Liver (tissue), 6 donors: ENCODE data around the gene CSKMT. TPM values are rescaled to one million over a fixed set of nuclear protein-coding genes. Genes with fewer than 3 reads are reported as not detected.

Experiments used
- MAX ChIP-seq: IDR thresholded peaks from 2 replicates; pipeline ENCODE4 v1.6.1; 2016; ENCODE audit warnings: antibody characterized with exemption
- RAD21 ChIP-seq, 2 donors: IDR thresholded peaks; 2 replicates each; pipeline ENCODE4 v1.6.1; 2016; ENCODE audit warnings: antibody characterized with exemption in 2 of 2, mild to moderate bottlenecking in 2 of 2
- TAF1 ChIP-seq: conservative IDR thresholded peaks from 2 replicates; pipeline ENCODE4 v1.6.1; 2016; ENCODE audit warnings: antibody characterized with exemption, mild to moderate bottlenecking
- ZBTB33 ChIP-seq: IDR thresholded peaks from 2 replicates; pipeline ENCODE4 v1.6.1; 2016; ENCODE audit warnings: antibody characterized with exemption
- polyA plus RNA-seq, 2 donors: library from polyadenylated mRNA; stranded (reverse) in 1 of 2; unstranded in 1 of 2; fragments of 200-250 nt in 1 of 2; fragments of >200 nt in 1 of 2; fragmentation: Nextera tagmentation in 1 of 2; extraction: Ambion mirVana in 1 of 2; gene quantifications; one replicate each; pipeline versions ENCODE4 v1.2.1 to v1.2.3, GENCODE V29; 2013 to 2015
- small RNA-seq: library from RNA; depleted of rRNA; stranded (forward); fragments of <200 nt; gene quantifications from one replicate; pipeline ENCODE3, GENCODE V24; 2014
- total RNA-seq, 2 donors: library from RNA; depleted of rRNA; stranded (reverse); fragments of >200 nt; gene quantifications; one replicate each; pipeline ENCODE4 v1.2.3, GENCODE V29; 2014
- donor health status: healthy.
- donor health status: healthy.
- donor health status: healthy.

Gene CSKMT
- total and polyA plus RNA-seq, 4 donors = 1.8 to 2.5 (median 2.3) TPM

DNA sequence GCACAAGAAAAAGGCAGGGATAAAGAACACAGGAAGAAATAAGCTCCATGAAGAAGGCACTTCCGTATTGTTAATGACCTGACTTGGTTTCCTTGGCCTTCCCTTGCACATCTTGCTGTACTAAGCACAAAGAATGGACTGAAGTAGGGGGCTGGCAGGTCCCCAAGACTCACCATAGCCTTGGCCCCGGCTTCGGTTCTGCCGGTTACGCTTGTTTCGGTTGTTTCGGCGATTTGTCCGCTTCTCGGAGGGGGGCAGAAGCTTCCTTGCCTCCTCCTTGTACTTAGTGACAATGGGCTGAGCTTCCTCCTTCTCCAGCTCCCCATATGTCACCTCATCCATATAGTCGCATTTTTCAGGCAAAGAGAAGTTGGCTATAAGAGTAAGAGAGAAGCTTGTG lies 51.7 kb downstream of the CSKMT start (continued):
- TF ChIP-seq MAX (no peak), TAF1 (no peak), RAD21 (IDR thresholded peaks at IDR 0.05) (no peak), ZBTB33 (no peak)

Small RNA genes within 50 kb of the gene (small RNA-seq; reads per million reads assigned to genes)
- gene SNORA57 = not detected

Other genes with a start within 250 kb of the CSKMT start
- gene SCGB1A1, start 246.3 kb upstream of the CSKMT start, total RNA-seq = not detected
- gene SCGB1A1, start 246.3 kb upstream of the CSKMT start, polyA plus RNA-seq = not detected
- gene AHNAK, start 118.5 kb upstream of the CSKMT start, total RNA-seq = 100 to 1,000 TPM in 1 of 2 donors, 10 to 100 TPM in 1; 53.6 to 110 TPM
- gene AHNAK, start 118.5 kb upstream of the CSKMT start, polyA plus RNA-seq = 10 to 100 TPM; 22.6 to 22.7 TPM
- 100 to 1,000 TPM; 373 to 640 TPM for gene EEF1G, start 91.4 kb upstream of the CSKMT start, total RNA-seq
- gene EEF1G, start 91.4 kb upstream of the CSKMT start, polyA plus RNA-seq = 100 to 1,000 TPM; 251 to 566 TPM
- gene TUT1, start 73.8 kb upstream of the CSKMT start, total RNA-seq = 10 to 100 TPM in 1 of 2 donors, 1 to 10 TPM in 1; 5.6 to 12.1 TPM
- gene TUT1, start 73.8 kb upstream of the CSKMT start, polyA plus RNA-seq = 10 to 100 TPM; 15.2 to 15.8 TPM
- gene MTA2, start 63.4 kb upstream of the CSKMT start, total RNA-seq = 10 to 100 TPM; 43.1 to 55.3 TPM
- 10 to 100 TPM in 1 of 2 donors, 1 to 10 TPM in 1; 4.4 to 21.4 TPM for gene MTA2, start 63.4 kb upstream of the CSKMT start, polyA plus RNA-seq
- 10 to 100 TPM in 1 of 2 donors, 1 to 10 TPM in 1; 6.0 to 17.2 TPM for gene EML3, start 52.5 kb upstream of the CSKMT start, total RNA-seq
- 10 to 100 TPM in 1 of 2 donors, 1 to 10 TPM in 1; 9.9 to 19.3 TPM for gene EML3, start 52.5 kb upstream of the CSKMT start, polyA plus RNA-seq
- gene ROM1, start 52.1 kb upstream of the CSKMT start, total RNA-seq = 1 to 10 TPM in 1 of 2 donors, under 1 TPM in 1; 0.84 to 1.3 TPM
- gene ROM1, start 52.1 kb upstream of the CSKMT start, polyA plus RNA-seq = 1 to 10 TPM in 1 of 2 donors, under 1 TPM in 1; 0.86 to 3.9 TPM
- gene B3GAT3, start 43.3 kb upstream of the CSKMT start, total RNA-seq = 10 to 100 TPM; 13.1 TPM
- gene B3GAT3, start 43.3 kb upstream of the CSKMT start, polyA plus RNA-seq = 10 to 100 TPM; 22.5 to 29.2 TPM
- 100 to 1,000 TPM; 130 to 209 TPM for gene GANAB, start 18.7 kb upstream of the CSKMT start, total RNA-seq
- 100 to 1,000 TPM in 1 of 2 donors, 10 to 100 TPM in 1; 45.2 to 166 TPM for gene GANAB, start 18.7 kb upstream of the CSKMT start, polyA plus RNA-seq
- gene INTS5, start 12.0 kb upstream of the CSKMT start, total RNA-seq = 10 to 100 TPM; 12.7 to 17.5 TPM
- gene INTS5, start 12.0 kb upstream of the CSKMT start, polyA plus RNA-seq = 10 to 100 TPM in 1 of 2 donors, 1 to 10 TPM in 1; 6.5 to 14.6 TPM
- gene C11orf98, start 102 bp upstream of the CSKMT start, total RNA-seq = 10 to 100 TPM; 16.5 to 17.7 TPM
- gene C11orf98, start 102 bp upstream of the CSKMT start, polyA plus RNA-seq = 10 to 100 TPM; 43.8 to 49.9 TPM
- 1 to 10 TPM; 2.9 to 6.3 TPM for gene UQCC3, start 6.4 kb downstream of the CSKMT start, total RNA-seq
- gene UQCC3, start 6.4 kb downstream of the CSKMT start, polyA plus RNA-seq = 10 to 100 TPM in 1 of 2 donors, 1 to 10 TPM in 1; 7.0 to 12.2 TPM
- 1 to 10 TPM; 3.5 to 4.4 TPM for gene LBHD1, start 7.0 kb downstream of the CSKMT start, total RNA-seq
- 1 to 10 TPM; 1.6 to 3.4 TPM for gene LBHD1, start 7.0 kb downstream of the CSKMT start, polyA plus RNA-seq
- 10 to 100 TPM; 31.4 to 45.5 TPM for gene UBXN1, start 13.8 kb downstream of the CSKMT start, total RNA-seq
- 10 to 100 TPM; 36.8 to 45.7 TPM for gene UBXN1, start 13.8 kb downstream of the CSKMT start, polyA plus RNA-seq
- under 1 TPM in 1 of 2 donors, not detected in 1; 0.08 TPM for gene LRRN4CL, start 24.2 kb downstream of the CSKMT start, total RNA-seq
- under 1 TPM in 1 of 2 donors, not detected in 1; 0.06 TPM for gene LRRN4CL, start 24.2 kb downstream of the CSKMT start, polyA plus RNA-seq
- 10 to 100 TPM; 15.1 to 23.0 TPM for gene BSCL2, start 42.1 kb downstream of the CSKMT start, total RNA-seq
- 10 to 100 TPM; 34.5 to 40.0 TPM for gene BSCL2, start 42.1 kb downstream of the CSKMT start, polyA plus RNA-seq
- gene GNG3, start 42.4 kb downstream of the CSKMT start, total RNA-seq = under 1 TPM in 1 of 2 donors, not detected in 1; 0.19 TPM
- gene GNG3, start 42.4 kb downstream of the CSKMT start, polyA plus RNA-seq = not detected
- gene HNRNPUL2, start 62.1 kb downstream of the CSKMT start, total RNA-seq = 10 to 100 TPM; 14.0 to 17.0 TPM
- gene HNRNPUL2, start 62.1 kb downstream of the CSKMT start, polyA plus RNA-seq = 10 to 100 TPM in 1 of 2 donors, 1 to 10 TPM in 1; 1.3 to 12.0 TPM
- 10 to 100 TPM; 12.0 to 16.1 TPM for gene TTC9C, start 63.2 kb downstream of the CSKMT start, total RNA-seq
- gene TTC9C, start 63.2 kb downstream of the CSKMT start, polyA plus RNA-seq = 10 to 100 TPM in 1 of 2 donors, 1 to 10 TPM in 1; 10.0 to 14.0 TPM
- 1 to 10 TPM; 5.9 to 6.4 TPM for gene ZBTB3, start 88.8 kb downstream of the CSKMT start, total RNA-seq
- 1 to 10 TPM; 1.5 to 2.6 TPM for gene ZBTB3, start 88.8 kb downstream of the CSKMT start, polyA plus RNA-seq
- gene POLR2G, start 96.3 kb downstream of the CSKMT start, total RNA-seq = 10 to 100 TPM; 21.9 to 29.0 TPM
- gene POLR2G, start 96.3 kb downstream of the CSKMT start, polyA plus RNA-seq = 10 to 100 TPM; 42.4 to 46.9 TPM
- 10 to 100 TPM in 1 of 2 donors, 1 to 10 TPM in 1; 8.5 to 25.2 TPM for gene TAF6L, start 106.1 kb downstream of the CSKMT start, total RNA-seq
- gene TAF6L, start 106.1 kb downstream of the CSKMT start, polyA plus RNA-seq = 10 to 100 TPM in 1 of 2 donors, 1 to 10 TPM in 1; 5.8 to 12.8 TPM
- gene TMEM179B, start 122.1 kb downstream of the CSKMT start, total RNA-seq = 10 to 100 TPM; 21.1 to 28.4 TPM
- 10 to 100 TPM; 37.0 to 81.4 TPM for gene TMEM179B, start 122.1 kb downstream of the CSKMT start, polyA plus RNA-seq
- gene TMEM223, start 126.7 kb downstream of the CSKMT start, total RNA-seq = 10 to 100 TPM in 1 of 2 donors, 1 to 10 TPM in 1; 9.2 to 11.8 TPM
- gene TMEM223, start 126.7 kb downstream of the CSKMT start, polyA plus RNA-seq = 10 to 100 TPM; 14.2 to 23.8 TPM
- gene NXF1, start 140.1 kb downstream of the CSKMT start, total RNA-seq = 10 to 100 TPM; 17.3 to 38.3 TPM
- 10 to 100 TPM; 30.3 to 35.1 TPM for gene NXF1, start 140.1 kb downstream of the CSKMT start, polyA plus RNA-seq
- 10 to 100 TPM; 22.4 to 34.1 TPM for gene STX5, start 166.7 kb downstream of the CSKMT start, total RNA-seq
- 10 to 100 TPM; 13.6 to 29.8 TPM for gene STX5, start 166.7 kb downstream of the CSKMT start, polyA plus RNA-seq
- not detected for gene TEX54, start 167.5 kb downstream of the CSKMT start, total RNA-seq
- 1 to 10 TPM in 1 of 2 donors, not detected in 1; 1.6 TPM for gene TEX54, start 167.5 kb downstream of the CSKMT start, polyA plus RNA-seq
- gene WDR74, start 174.3 kb downstream of the CSKMT start, total RNA-seq = 10 to 100 TPM; 17.1 to 21.5 TPM
- gene WDR74, start 174.3 kb downstream of the CSKMT start, polyA plus RNA-seq = 10 to 100 TPM; 19.6 to 22.5 TPM
- gene SLC3A2, start 215.6 kb downstream of the CSKMT start, total RNA-seq = 10 to 100 TPM; 48.1 to 59.5 TPM
- gene SLC3A2, start 215.6 kb downstream of the CSKMT start, polyA plus RNA-seq = 10 to 100 TPM; 34.3 to 53.9 TPM